NB4 (cell line): ENCODE results near the gene FRAS1.

Experiments used
- CTCF ChIP-seq: IDR thresholded peaks from one replicate; pipeline ENCODE4 v1.5.1; 2012; ENCODE audit warnings: low read depth, low read length
- MYC ChIP-seq: IDR thresholded peaks from 2 replicates; pipeline ENCODE4 v1.6.1; 2011; ENCODE audit warnings: low read depth, low read length
- POLR2A ChIP-seq: IDR thresholded peaks from 2 replicates; pipeline ENCODE4 v1.6.1; 2011; ENCODE audit warnings: mild to moderate bottlenecking; ENCODE audit not compliant: insufficient read length; ENCODE audit errors: extremely low read depth

- TF ChIP-seq POLR2A = no peak
- no peak for TF ChIP-seq CTCF
- TF ChIP-seq MYC = no peak
Observed at GRCh38 chr4:78310740-78311115, 253.6 kb downstream of the FRAS1 start.
